HepG2 (cell line): ENCODE measurements around the gene UQCRHL. TPM values are rescaled to one million over a fixed set of nuclear protein-coding genes. Genes with fewer than 3 reads are reported as not detected.

Experiments used
- BCL6 ChIP-seq: IDR thresholded peaks from 2 replicates; pipeline ENCODE4 v1.6.1; 2016; ENCODE audit warnings: missing genetic modification reagents, missing compliant biosample characterization
- HHEX ChIP-seq: IDR thresholded peaks from 2 replicates; pipeline ENCODE4 v1.6.1; 2016; ENCODE audit warnings: control low read depth
- KDM4B ChIP-seq: sonication (generic); formaldehyde crosslinking; IDR thresholded peaks from 2 replicates; pipeline ENCODE4 v1.4.0; 2020; ENCODE audit warnings: missing genetic modification reagents
- TEAD3 ChIP-seq: optimal IDR thresholded peaks from 2 replicates; pipeline ENCODE3; 2016; ENCODE audit warnings: borderline replicate concordance
- ZMYM3 ChIP-seq: sonication (generic); formaldehyde crosslinking; IDR thresholded peaks from 2 replicates; pipeline ENCODE4 v1.5.1; 2020; ENCODE audit warnings: mild to moderate bottlenecking, missing genetic modification reagents
- ZNF121 ChIP-seq: sonication (generic); formaldehyde crosslinking; IDR thresholded peaks from 2 replicates; pipeline ENCODE4 v1.5.0; 2020; ENCODE audit warnings: mild to moderate bottlenecking, missing genetic modification reagents
- ZNF17 ChIP-seq: sonication (generic); formaldehyde crosslinking; IDR thresholded peaks from 2 replicates; pipeline ENCODE4 v1.5.0; 2020; ENCODE audit warnings: mild to moderate bottlenecking, missing genetic modification reagents
- polyA plus RNA-seq, 8 experiments: library from polyadenylated mRNA; depleted of rRNA in 3 of 8; stranded (reverse) in 7 of 8; unstranded in 1 of 8; fragments of >200 nt; fragmentation: Illumina TruSeq in 4 of 8; extraction: Trizol in 4 of 8; gene quantifications; 2 replicates each; pipeline versions ENCODE4 v1.2.1 to v1.2.3, GENCODE V29; 2011 to 2016; ENCODE audit warnings: low read depth in 4 of 8, missing spikeins in 1 of 8, mixed read lengths in 1 of 8; ENCODE audit not compliant: insufficient read depth in 1 of 8
- total RNA-seq, 5 experiments: library from RNA; depleted of rRNA; stranded (reverse); fragments of >200 nt; fragmentation: Illumina TruSeq; extraction: Trizol; gene quantifications; 2 replicates each; pipeline ENCODE4 v1.2.3, GENCODE V29; 2016; ENCODE audit warnings: low read depth in 1 of 5
- TF ChIP-seq, protein P1 (sequence below): IDR thresholded peaks from 2 replicates; pipeline ENCODE4 v1.6.1; 2012; ENCODE audit warnings: low read depth, low read length, improper control_type of control experiment
- TF ChIP-seq, protein P2 (sequence below), 2 experiments: fragments of 450-650 bp in 1 of 2; sonication (generic) in 1 of 2; formaldehyde crosslinking; IDR thresholded peaks; 2 replicates each; pipeline versions ENCODE4 v1.5.0 to v1.8.0; 2020 to 2022; ENCODE audit warnings: mild to moderate bottlenecking in 1 of 2, missing genetic modification reagents in 1 of 2
- TF ChIP-seq, protein P3 (sequence below): sonication (generic); formaldehyde crosslinking; IDR thresholded peaks from 2 replicates; pipeline ENCODE4 v1.4.0; 2020; ENCODE audit warnings: missing genetic modification reagents, borderline replicate concordance
- TF ChIP-seq, protein P4 (sequence below): conservative IDR thresholded peaks from 2 replicates; pipeline ENCODE4 v1.6.1; 2018; ENCODE audit warnings: missing genetic modification reagents

The UQCRHL gene
- total and polyA plus RNA-seq, 2 of the 13 experiments (the other 11 are each of a cell fraction or from before 2014, with no cell fraction given) = 1.8 to 2.3 TPM

DNA sequence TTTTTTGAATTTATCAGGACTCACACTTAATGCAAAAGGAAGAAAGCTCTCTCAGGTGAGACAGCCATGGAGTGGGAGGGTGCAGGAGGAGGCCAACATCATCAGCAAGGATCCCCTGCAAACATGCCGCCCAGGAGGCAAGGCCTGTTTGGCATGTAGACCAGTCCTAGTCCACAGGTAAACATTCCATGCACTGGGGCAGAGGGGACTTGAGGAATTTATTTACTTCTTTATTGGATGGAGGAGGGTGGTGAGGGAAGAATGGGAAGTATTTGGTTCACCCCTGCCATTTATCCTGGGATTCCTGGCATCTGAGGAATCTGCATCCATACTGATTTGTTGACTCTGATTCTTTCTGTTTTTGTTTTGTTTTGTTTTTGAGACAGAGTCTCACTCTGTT lies 1.5 kb upstream of the UQCRHL start (continued):
- TF ChIP-seq, protein P1, sequence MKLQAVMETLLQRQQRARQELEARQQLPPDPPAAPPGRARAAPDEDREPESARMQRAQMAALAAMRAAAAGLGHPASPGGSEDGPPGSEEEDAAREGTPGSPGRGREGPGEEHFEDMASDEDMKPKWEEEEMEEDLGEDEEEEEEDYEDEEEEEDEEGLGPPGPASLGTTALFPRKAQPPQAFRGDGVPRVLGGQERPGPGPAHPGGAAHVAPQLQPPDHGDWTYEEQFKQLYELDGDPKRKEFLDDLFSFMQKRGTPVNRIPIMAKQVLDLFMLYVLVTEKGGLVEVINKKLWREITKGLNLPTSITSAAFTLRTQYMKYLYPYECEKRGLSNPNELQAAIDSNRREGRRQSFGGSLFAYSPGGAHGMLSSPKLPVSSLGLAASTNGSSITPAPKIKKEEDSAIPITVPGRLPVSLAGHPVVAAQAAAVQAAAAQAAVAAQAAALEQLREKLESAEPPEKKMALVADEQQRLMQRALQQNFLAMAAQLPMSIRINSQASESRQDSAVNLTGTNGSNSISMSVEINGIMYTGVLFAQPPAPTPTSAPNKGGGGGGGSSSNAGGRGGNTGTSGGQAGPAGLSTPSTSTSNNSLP = no peak
- TF ChIP-seq, protein P2, sequence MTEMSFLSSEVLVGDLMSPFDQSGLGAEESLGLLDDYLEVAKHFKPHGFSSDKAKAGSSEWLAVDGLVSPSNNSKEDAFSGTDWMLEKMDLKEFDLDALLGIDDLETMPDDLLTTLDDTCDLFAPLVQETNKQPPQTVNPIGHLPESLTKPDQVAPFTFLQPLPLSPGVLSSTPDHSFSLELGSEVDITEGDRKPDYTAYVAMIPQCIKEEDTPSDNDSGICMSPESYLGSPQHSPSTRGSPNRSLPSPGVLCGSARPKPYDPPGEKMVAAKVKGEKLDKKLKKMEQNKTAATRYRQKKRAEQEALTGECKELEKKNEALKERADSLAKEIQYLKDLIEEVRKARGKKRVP (CRISPR knock-in tag; IDR thresholded peaks at IDR 0.05) = no peak
- TF ChIP-seq ZMYM3 (CRISPR knock-in tag) (no peak), BCL6 (CRISPR knock-in tag) (peak; percentile 16; the same call in 1 of the 2 replicates), ZNF121 (CRISPR knock-in tag) (peak; percentile 45; the same call in 1 of the 2 replicates), ZNF17 (CRISPR knock-in tag) (no peak), TEAD3 (CRISPR knock-in tag) (peak; percentile 25), HHEX (CRISPR knock-in tag) (no peak), KDM4B (CRISPR knock-in tag) (no peak)
- TF ChIP-seq, protein P3, sequence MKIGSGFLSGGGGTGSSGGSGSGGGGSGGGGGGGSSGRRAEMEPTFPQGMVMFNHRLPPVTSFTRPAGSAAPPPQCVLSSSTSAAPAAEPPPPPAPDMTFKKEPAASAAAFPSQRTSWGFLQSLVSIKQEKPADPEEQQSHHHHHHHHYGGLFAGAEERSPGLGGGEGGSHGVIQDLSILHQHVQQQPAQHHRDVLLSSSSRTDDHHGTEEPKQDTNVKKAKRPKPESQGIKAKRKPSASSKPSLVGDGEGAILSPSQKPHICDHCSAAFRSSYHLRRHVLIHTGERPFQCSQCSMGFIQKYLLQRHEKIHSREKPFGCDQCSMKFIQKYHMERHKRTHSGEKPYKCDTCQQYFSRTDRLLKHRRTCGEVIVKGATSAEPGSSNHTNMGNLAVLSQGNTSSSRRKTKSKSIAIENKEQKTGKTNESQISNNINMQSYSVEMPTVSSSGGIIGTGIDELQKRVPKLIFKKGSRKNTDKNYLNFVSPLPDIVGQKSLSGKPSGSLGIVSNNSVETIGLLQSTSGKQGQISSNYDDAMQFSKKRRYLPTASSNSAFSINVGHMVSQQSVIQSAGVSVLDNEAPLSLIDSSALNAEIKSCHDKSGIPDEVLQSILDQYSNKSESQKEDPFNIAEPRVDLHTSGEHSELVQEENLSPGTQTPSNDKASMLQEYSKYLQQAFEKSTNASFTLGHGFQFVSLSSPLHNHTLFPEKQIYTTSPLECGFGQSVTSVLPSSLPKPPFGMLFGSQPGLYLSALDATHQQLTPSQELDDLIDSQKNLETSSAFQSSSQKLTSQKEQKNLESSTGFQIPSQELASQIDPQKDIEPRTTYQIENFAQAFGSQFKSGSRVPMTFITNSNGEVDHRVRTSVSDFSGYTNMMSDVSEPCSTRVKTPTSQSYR (CRISPR knock-in tag) = no peak
- TF ChIP-seq, protein P4, sequence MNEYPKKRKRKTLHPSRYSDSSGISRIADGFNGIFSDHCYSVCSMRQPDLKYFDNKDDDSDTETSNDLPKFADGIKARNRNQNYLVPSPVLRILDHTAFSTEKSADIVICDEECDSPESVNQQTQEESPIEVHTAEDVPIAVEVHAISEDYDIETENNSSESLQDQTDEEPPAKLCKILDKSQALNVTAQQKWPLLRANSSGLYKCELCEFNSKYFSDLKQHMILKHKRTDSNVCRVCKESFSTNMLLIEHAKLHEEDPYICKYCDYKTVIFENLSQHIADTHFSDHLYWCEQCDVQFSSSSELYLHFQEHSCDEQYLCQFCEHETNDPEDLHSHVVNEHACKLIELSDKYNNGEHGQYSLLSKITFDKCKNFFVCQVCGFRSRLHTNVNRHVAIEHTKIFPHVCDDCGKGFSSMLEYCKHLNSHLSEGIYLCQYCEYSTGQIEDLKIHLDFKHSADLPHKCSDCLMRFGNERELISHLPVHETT (CRISPR knock-in tag) = no peak
